GM12878 (cell line): ENCODE data around the gene NACC1. TPM values are rescaled to one million over a fixed set of nuclear protein-coding genes. Genes with fewer than 3 reads are reported as not detected.

Experiments used
- ATAC-seq: fragments of 200-7000 bp; cut with Tn5 transposase; 3 replicates; pipeline ENCODE4 v1.9.1; 2020; ENCODE audit warnings: mild to moderate bottlenecking, moderate library complexity
- BruUV-seq: library from RNA; stranded (reverse); fragments of 400-500 nt; replicated peaks from 2 replicates; lab custom pipeline; 2021; lab: Mats Ljungman, UMichigan
- CTCF ChIA-PET: fragments of 300-600 bp; sonication (Branson Sonifier 250); formaldehyde crosslinking; extraction: SDS; loops from one replicate; lab custom pipeline; 2021; ENCODE audit warnings: inconsistent platforms; lab: Yijun Ruan, JAX
- POLR2A ChIA-PET: fragments of 350-600 bp; formaldehyde crosslinking; extraction: SDS; loops from one replicate; lab custom pipeline; 2021; ENCODE audit warnings: inconsistent platforms; lab: Charles Lee
- RAD21 ChIA-PET: fragments of 300-600 bp; sonication (Branson Sonifier 250); formaldehyde crosslinking; loops from one replicate; lab custom pipeline; 2023; ENCODE audit warnings: antibody characterized with exemption; ENCODE audit not compliant: unreplicated experiment; lab: Charles Lee
- SMC1A ChIA-PET: fragments of 300-600 bp; sonication (Branson Sonifier 250); formaldehyde crosslinking; loops from one replicate; lab custom pipeline; 2023; ENCODE audit not compliant: unreplicated experiment, uncharacterized antibody; lab: Charles Lee
- DNase-seq: peaks from one replicate; pipeline ENCODE4 v3.0.0-alpha.2; 2011; ENCODE audit warnings: low read depth, low spot score
- FAIRE-seq: peaks from 3 replicates; lab custom pipeline; 2011; peaks lifted over from hg19 to GRCh38; lab: Jason Lieb, UNC
- H2AFZ ChIP-seq: 2 replicates; pipeline ENCODE4 v1.6.0; 2011; ENCODE audit warnings: low read depth, low read length, control low read depth; ENCODE audit not compliant: control insufficient read depth
- H3K27ac ChIP-seq: 2 replicates; pipeline ENCODE4 v1.5.1; 2011; ENCODE audit warnings: control low read depth; ENCODE audit not compliant: control insufficient read depth, insufficient read depth
- H3K27me3 ChIP-seq, 2 experiments: replicated peaks in 1 of 2; 2 replicates each; pipeline versions ENCODE4 v1.6.0 to v1.6.1; 2011; ENCODE audit warnings: low read length in 1 of 2; ENCODE audit not compliant: control insufficient read depth in 2 of 2, insufficient read depth in 2 of 2
- H3K36me3 ChIP-seq, 2 experiments: 2 replicates each; pipeline ENCODE4 v1.5.1; 2011; ENCODE audit warnings: low read length in 1 of 2; ENCODE audit not compliant: control insufficient read depth in 2 of 2, insufficient read depth in 2 of 2
- H3K4me1 ChIP-seq: 2 replicates; pipeline ENCODE4 v1.6.1; 2011; ENCODE audit warnings: mild to moderate bottlenecking, low read length, moderate library complexity, mixed read lengths; ENCODE audit not compliant: control insufficient read depth, insufficient read depth
- H3K4me2 ChIP-seq: 2 replicates; pipeline ENCODE4 v1.6.0; 2011; ENCODE audit warnings: control low read depth; ENCODE audit not compliant: control insufficient read depth, insufficient read depth
- H3K4me3 ChIP-seq: fragments of 200-600 bp; sonication (generic); 2 replicates; pipeline ENCODE4 v1.5.1; 2016
- H3K79me2 ChIP-seq: 2 replicates; pipeline ENCODE4 v1.6.0; 2011; ENCODE audit warnings: low read length; ENCODE audit not compliant: control insufficient read depth, insufficient read depth
- H3K9ac ChIP-seq: 2 replicates; pipeline ENCODE4 v1.8.0; 2011; ENCODE audit warnings: low read length, control low read depth, mixed read lengths; ENCODE audit not compliant: control insufficient read depth, insufficient read depth
- H3K9me3 ChIP-seq: replicated peaks from 3 replicates; pipeline ENCODE4 v1.5.1; 2011; ENCODE audit warnings: mild to moderate bottlenecking, low read length; ENCODE audit not compliant: control insufficient read depth, insufficient read depth
- H4K20me1 ChIP-seq: 2 replicates; pipeline ENCODE4 v1.6.0; 2011; ENCODE audit not compliant: control insufficient read depth, insufficient read depth
- ATF7 ChIP-seq: fragments of 450-650 bp; IDR thresholded peaks from 2 replicates; pipeline ENCODE4 v1.6.1; 2016; ENCODE audit warnings: low read depth, mild to moderate bottlenecking
- BRCA1 ChIP-seq: IDR thresholded peaks from 2 replicates; pipeline ENCODE4 v1.6.1; 2011; ENCODE audit warnings: low read depth, low read length, improper control_type of control experiment
- CBX3 ChIP-seq: fragments of 200-600 bp; sonication (generic); IDR thresholded peaks from 2 replicates; pipeline ENCODE4 v1.6.1; 2016; ENCODE audit warnings: low read depth, borderline replicate concordance
- CBX5 ChIP-seq: sonication (generic); IDR thresholded peaks from 2 replicates; pipeline ENCODE4 v1.6.1; 2016; ENCODE audit warnings: low read depth, moderate library complexity, mild to moderate bottlenecking, inconsistent platforms
- CEBPB ChIP-seq, 2 experiments: fragments of 150-350 bp in 1 of 2; IDR thresholded peaks; 2 replicates each; pipeline ENCODE4 v1.6.1; 2012 to 2014; ENCODE audit warnings: low read depth in 2 of 2, low read length in 2 of 2, borderline replicate concordance in 1 of 2, inconsistent platforms in 1 of 2
- CHD1 ChIP-seq: IDR thresholded peaks from 2 replicates; pipeline ENCODE4 v1.6.1; 2012; ENCODE audit warnings: low read depth, low read length, improper control_type of control experiment
- ESRRA ChIP-seq: IDR thresholded peaks from 2 replicates; pipeline ENCODE4 v1.6.1; 2012; ENCODE audit warnings: mild to moderate bottlenecking, low read length, improper control_type of control experiment
- FOXK2 ChIP-seq: fragments of 450-650 bp; IDR thresholded peaks from 2 replicates; pipeline ENCODE4 v1.6.1; 2017; ENCODE audit warnings: mild to moderate bottlenecking, moderate library complexity
- GABPA ChIP-seq: IDR thresholded peaks from 2 replicates; pipeline ENCODE4 v1.6.1; 2014; ENCODE audit warnings: antibody characterized with exemption, low read depth, mild to moderate bottlenecking, inconsistent platforms
- GATAD2B ChIP-seq: fragments of 450-650 bp; conservative IDR thresholded peaks from 2 replicates; pipeline ENCODE4 v1.6.1; 2017; ENCODE audit warnings: low read depth, mild to moderate bottlenecking, moderate library complexity
- HCFC1 ChIP-seq: fragments of 150-350 bp; IDR thresholded peaks from 2 replicates; pipeline ENCODE4 v1.6.1; 2014; ENCODE audit warnings: low read length
- HDGF ChIP-seq: fragments of 450-650 bp; IDR thresholded peaks from 2 replicates; pipeline ENCODE4 v1.6.1; 2016; ENCODE audit warnings: antibody characterized with exemption
- PAX5 ChIP-seq: IDR thresholded peaks from 2 replicates; pipeline ENCODE4 v1.6.1; 2011; ENCODE audit warnings: low read depth, low read length, borderline replicate concordance
- SIN3A ChIP-seq: IDR thresholded peaks from 2 replicates; pipeline ENCODE4 v1.6.1; 2012; ENCODE audit warnings: low read depth, low read length, improper control_type of control experiment
- ZNF207 ChIP-seq: fragments of 450-650 bp; IDR thresholded peaks from 2 replicates; pipeline ENCODE4 v1.6.1; 2014; ENCODE audit warnings: antibody characterized with exemption, mild to moderate bottlenecking, borderline replicate concordance
- ZNF592 ChIP-seq: fragments of 450-650 bp; IDR thresholded peaks from 2 replicates; pipeline ENCODE4 v1.6.1; 2017; ENCODE audit warnings: mild to moderate bottlenecking, moderate library complexity
- WGBS: methylation state at CpG from one replicate; pipeline ENCODE4 v1.1.6; 2016; ENCODE audit warnings: low lambda C conversion rate; ENCODE audit not compliant: insufficient replicate concordance, insufficient coverage; ENCODE audit errors: missing lambda C conversion rate; 5-methylcytosine and 5-hydroxymethylcytosine counted together
- in situ Hi-C: fragments of 300-500 bp; cut with MboI; formaldehyde crosslinking; loops from 9 replicates; pipeline ENCODE4 v1.14.3; 2018; ENCODE audit warnings: mixed read lengths
- intact Hi-C: fragments of 100-400 bp; cut with micrococcal nuclease; formaldehyde crosslinking; loops from one replicate; pipeline ENCODE4 v1.14.2; 2022; ENCODE audit not compliant: unreplicated experiment
- polyA plus RNA-seq, 11 experiments: library from polyadenylated mRNA; depleted of rRNA in 4 of 11; unstranded in 6 of 11; stranded (reverse) in 5 of 11; fragments of >200 nt; fragmentation: Nextera tagmentation in 4 of 11; fragmentation: Illumina TruSeq in 1 of 11; extraction: Ambion mirVana in 4 of 11; extraction: Trizol in 1 of 11; gene quantifications; 1 replicate in 1 of 11; 2 replicates in 10 of 11; pipeline versions ENCODE4 v1.2.1 to v1.2.3, GENCODE V29; 2011 to 2016; ENCODE audit warnings: inconsistent platforms in 2 of 11, missing spikeins in 2 of 11, low read depth in 1 of 11
- total RNA-seq, 4 experiments: library from RNA; depleted of rRNA in 3 of 4; stranded (reverse); fragments of >200 nt in 3 of 4; fragmentation: Illumina TruSeq in 1 of 4; extraction: Trizol in 1 of 4; gene quantifications; 2 replicates each; pipeline versions ENCODE4 v1.2.1 to v1.2.3, GENCODE V29; 2013 to 2021

The NACC1 gene
- total and polyA plus RNA-seq, 10 of the 15 experiments (the other 5 are each of a cell fraction or from before 2014, with no cell fraction given): 0.18 to 120 (median 19.2) TPM

- 85% methylated on average over 5 of the region's 5 CpGs for WGBS
- Histone ChIP-seq H3K36me3 (no peaks in the 10 kb centered on the region), H2AFZ (no peak overlapping the region), H3K27ac (no peak overlapping the region), H4K20me1 (no peaks in the 10 kb centered on the region), H3K9ac (no peak overlapping the region), H3K4me3 (no peak overlapping the region), H3K4me1 (peaks cover 37% of the 10 kb centered on the region), H3K79me2 (no peaks in the 10 kb centered on the region), H3K4me2 (no peak overlapping the region), H3K27me3 (no peaks in the 10 kb centered on the region), H3K9me3 (no peaks in the 10 kb centered on the region)
- intact Hi-C loops (no loop called here), in situ Hi-C loops (loop anchor here (10.0 to 25.0 kb wide), 2 partner anchors 845 to 1582 kb away; partner anchors contain the start of genes ACP5 and ZNF627)
- no peak for TF ChIP-seq FOXK2
- TF ChIP-seq ZNF592: no peak
- TF ChIP-seq CBX5: no peak
- TF ChIP-seq SIN3A: no peak
- no peak for TF ChIP-seq GABPA
- no peak for TF ChIP-seq PAX5
- no peak for TF ChIP-seq CHD1
- TF ChIP-seq ZNF207: no peak
- TF ChIP-seq ATF7: no peak
- TF ChIP-seq HCFC1: no peak
- no peak for TF ChIP-seq GATAD2B
- no peak for TF ChIP-seq HDGF
- no peak for TF ChIP-seq BRCA1
- no peak for TF ChIP-seq CEBPB (IDR thresholded peaks at IDR 0.05; ENCODE audit: borderline replicate concordance in 1 of 2, low read depth in 2 of 2, low read length in 2 of 2)
- no peak for TF ChIP-seq ESRRA
- no peak for TF ChIP-seq CBX3
- ChIA-PET RAD21 (interaction anchor here (0.7 to 1.5 kb wide), 2 partner anchors 18 to 24 kb away, joined by 3 to 4 read pairs; no protein-coding TSS in a partner anchor), SMC1A (interaction anchor here (1.2 to 5.8 kb wide), 3 partner anchors 12 to 25 kb away, joined by 3 to 37 read pairs (median 14); no protein-coding TSS in a partner anchor), CTCF (interaction anchor here (1.1 to 3.3 kb wide), 4 partner anchors 10 to 23 kb away, joined by 3 to 14 read pairs (median 4); no protein-coding TSS in a partner anchor), POLR2A (interaction anchor here (1.0 to 5.2 kb wide), 4 partner anchors 11 to 93 kb away, joined by 3 to 34 read pairs (median 10); partner anchors contain the start of gene NACC1)
- ATAC-seq: no peak
- FAIRE-seq: no peak
- no TSS peak for BruUV-seq
- DNase-seq: no peak
Observed at GRCh38 chr19:13169769-13170168, 51.7 kb downstream of the NACC1 start.
